HCT116 (cell line): ENCODE data around the gene HOMER3. TPM values are rescaled to one million over a fixed set of nuclear protein-coding genes. Genes with fewer than 3 reads are reported as not detected.

Experiments
- ATAC-seq: fragments of 200-7000 bp; cut with Tn5 transposase; 2 replicates; pipeline ENCODE4 v1.9.1; 2020; ENCODE audit warnings: mild to moderate bottlenecking, moderate library complexity
- BruUV-seq: library from RNA; stranded (reverse); fragments of 400-500 nt; replicated peaks from 2 replicates; lab custom pipeline; 2021; lab: Mats Ljungman, UMichigan
- CTCF ChIA-PET: fragments of 300-600 bp; sonication (Branson Sonifier 250); formaldehyde crosslinking; loops from one replicate; lab custom pipeline; 2021; ENCODE audit warnings: antibody characterized with exemption; lab: Charles Lee
- POLR2A ChIA-PET: fragments of 300-600, 350-600 bp; sonication (Branson Sonifier 250); formaldehyde crosslinking; loops from one replicate; lab custom pipeline; 2021; ENCODE audit warnings: antibody characterized with exemption; lab: Charles Lee
- RAD21 ChIA-PET, 2 experiments: fragments of 300-600 bp; sonication (Branson Sonifier 250); formaldehyde crosslinking; loops; one replicate each; lab custom pipeline; 2023; ENCODE audit warnings: low total read pairs in 2 of 2; ENCODE audit not compliant: uncharacterized antibody in 2 of 2, unreplicated experiment in 2 of 2, low non-redundant PET in 1 of 2; lab: Charles Lee
- DNase-seq: peaks from one replicate; pipeline ENCODE4 v3.0.0-alpha.2; 2010; ENCODE audit warnings: low read depth, low spot score
- H2AFZ ChIP-seq: fragments of 200-600 bp; shearing (Covaris generic), sonication (generic); 2 replicates; pipeline ENCODE4 v1.6.1; 2017; ENCODE audit warnings: low read depth, mixed run types, mixed read lengths, antibody characterized with exemption, low read length; ENCODE audit not compliant: poor library complexity, severe bottlenecking
- H3K27ac ChIP-seq: 2 replicates; pipeline ENCODE4 v1.5.1; 2012; ENCODE audit warnings: low read depth, low read length
- H3K27me3 ChIP-seq: fragments of 200-600 bp; sonication (generic); 2 replicates; pipeline ENCODE4 v1.6.1; 2016; ENCODE audit warnings: mixed run types, low read length, mixed read lengths; ENCODE audit not compliant: insufficient read depth
- H3K36me3 ChIP-seq, 2 experiments: fragments of 200-500 bp in 1 of 2; fragments of 200-600 bp in 1 of 2; sonication (Bioruptor generic) in 1 of 2; sonication (generic) in 1 of 2; 2 replicates each; pipeline versions ENCODE4 v1.5.1 to v1.6.1; 2014 to 2016; ENCODE audit warnings: low read length in 2 of 2, inconsistent platforms in 1 of 2, mixed read lengths in 1 of 2, mixed run types in 1 of 2; ENCODE audit not compliant: insufficient read depth in 2 of 2, control insufficient read depth in 1 of 2
- H3K4me1 ChIP-seq, 2 experiments: fragments of 200-600 bp in 1 of 2; sonication (generic) in 1 of 2; 2 replicates each; pipeline versions ENCODE4 v1.5.1 to v1.6.1; 2012 to 2017; ENCODE audit warnings: low read length in 2 of 2, inconsistent platforms in 1 of 2, mild to moderate bottlenecking in 1 of 2, mixed read lengths in 1 of 2, mixed run types in 1 of 2, moderate library complexity in 1 of 2; ENCODE audit not compliant: insufficient read depth in 2 of 2, control insufficient read depth in 1 of 2
- H3K4me2 ChIP-seq: fragments of 200-600 bp; sonication (generic); 2 replicates; pipeline ENCODE4 v1.6.1; 2017; ENCODE audit warnings: mixed run types, low read length, mixed read lengths
- H3K4me3 ChIP-seq, 2 experiments: fragments of 200-600 bp in 1 of 2; sonication (generic) in 1 of 2; replicated peaks in 1 of 2; 2 replicates each; pipeline ENCODE4 v1.5.1; 2011 to 2016; ENCODE audit warnings: low read length in 2 of 2, control low read depth in 1 of 2, low read depth in 1 of 2, mild to moderate bottlenecking in 1 of 2, mixed read lengths in 1 of 2, mixed run types in 1 of 2
- H3K79me2 ChIP-seq: fragments of 200-600 bp; sonication (generic); 2 replicates; pipeline ENCODE4 v1.6.1; 2017; ENCODE audit warnings: mild to moderate bottlenecking, mixed run types, low read length, moderate library complexity, mixed read lengths; ENCODE audit not compliant: insufficient read depth
- H3K9ac ChIP-seq: fragments of 200-600 bp; sonication (generic); 2 replicates; pipeline ENCODE4 v1.6.1; 2016; ENCODE audit warnings: low read length, mixed read lengths
- H3K9me2 ChIP-seq: fragments of 200-600 bp; sonication (generic), shearing (Covaris generic); 2 replicates; pipeline ENCODE4 v1.6.1; 2017; ENCODE audit warnings: mixed run types, mild to moderate bottlenecking, moderate library complexity; ENCODE audit not compliant: insufficient read depth
- H3K9me3 ChIP-seq, 2 experiments: fragments of 200-500 bp in 1 of 2; fragments of 200-600 bp in 1 of 2; sonication (Bioruptor generic) in 1 of 2; sonication (generic) in 1 of 2; 2 replicates each; pipeline ENCODE4 v1.6.1; 2014 to 2017; ENCODE audit warnings: low read length in 2 of 2, mixed read lengths in 2 of 2, inconsistent platforms in 1 of 2, low read depth in 1 of 2, mild to moderate bottlenecking in 1 of 2, mixed run types in 1 of 2, moderate library complexity in 1 of 2; ENCODE audit not compliant: control insufficient read depth in 1 of 2, insufficient read depth in 1 of 2
- H4K20me1 ChIP-seq: fragments of 200-600 bp; sonication (generic), shearing (Covaris generic); 2 replicates; pipeline ENCODE4 v1.6.1; 2017; ENCODE audit warnings: mixed run types, mild to moderate bottlenecking, moderate library complexity; ENCODE audit not compliant: insufficient read depth
- CBX3 ChIP-seq: IDR thresholded peaks from 2 replicates; pipeline ENCODE4 v1.6.1; 2012; ENCODE audit warnings: low read depth
- ELF1 ChIP-seq: IDR thresholded peaks from 2 replicates; pipeline ENCODE4 v1.6.1; 2012; ENCODE audit warnings: low read depth, borderline replicate concordance
- JUND ChIP-seq: IDR thresholded peaks from 2 replicates; pipeline ENCODE4 v1.6.1; 2012
- POLR2A ChIP-seq: IDR thresholded peaks from 2 replicates; pipeline ENCODE4 v1.7.0; 2011; ENCODE audit warnings: borderline replicate concordance; ENCODE audit not compliant: insufficient read depth, insufficient read length; ENCODE audit errors: extremely low read depth
- POLR2AphosphoS5 ChIP-seq: IDR thresholded peaks from 2 replicates; pipeline ENCODE4 v1.6.1; 2011; ENCODE audit warnings: mild to moderate bottlenecking, low read depth, low read length, moderate library complexity
- RAD21 ChIP-seq: IDR thresholded peaks from 2 replicates; pipeline ENCODE4 v1.6.1; 2012; ENCODE audit warnings: low read depth, mild to moderate bottlenecking
- SIN3A ChIP-seq: IDR thresholded peaks from 2 replicates; pipeline ENCODE4 v1.6.1; 2012; ENCODE audit warnings: low read depth
- SP1 ChIP-seq: IDR thresholded peaks from 2 replicates; pipeline ENCODE4 v1.6.1; 2012; ENCODE audit warnings: low read depth
- SRF ChIP-seq: IDR thresholded peaks from 2 replicates; pipeline ENCODE4 v1.6.1; 2012; ENCODE audit warnings: low read depth
- TCF7L2 ChIP-seq: IDR thresholded peaks from 2 replicates; pipeline ENCODE4 v1.7.0; 2011; ENCODE audit warnings: borderline replicate concordance, inconsistent platforms; ENCODE audit not compliant: insufficient read depth, insufficient read length; ENCODE audit errors: extremely low read depth
- YY1 ChIP-seq: IDR thresholded peaks from 2 replicates; pipeline ENCODE4 v1.6.1; 2011; ENCODE audit warnings: low read length, low read depth, moderate library complexity, mild to moderate bottlenecking; ENCODE audit not compliant: insufficient replicate concordance; ENCODE audit errors: extremely low read depth
- ZFX ChIP-seq: fragments of 450-650 bp; IDR thresholded peaks from 2 replicates; pipeline ENCODE4 v1.6.1; 2017
- ZNF274 ChIP-seq: fragments of 200-500 bp; sonication (Bioruptor generic); IDR thresholded peaks from 2 replicates; pipeline ENCODE4 v1.6.1; 2014; ENCODE audit warnings: mild to moderate bottlenecking, low read depth, low read length, inconsistent platforms
- intact Hi-C: fragments of 100-400 bp; cut with micrococcal nuclease; formaldehyde crosslinking; loops from 2 replicates; pipeline ENCODE4 v1.10.0; 2022
- total RNA-seq: library from RNA; stranded (reverse); gene quantifications from one replicate; pipeline ENCODE4 v1.2.1, GENCODE V29; 2021; ENCODE audit not compliant: unreplicated experiment
- TF ChIP-seq, protein P1 (sequence below): IDR thresholded peaks from 2 replicates; pipeline ENCODE4 v1.6.1; 2011; ENCODE audit warnings: mild to moderate bottlenecking, low read length, moderate library complexity; ENCODE audit not compliant: insufficient replicate concordance; ENCODE audit errors: extremely low read depth
- TF ChIP-seq, protein P2 (sequence below): IDR thresholded peaks from 2 replicates; pipeline ENCODE4 v1.6.1; 2012; ENCODE audit warnings: low read depth
- TF ChIP-seq, protein P3 (sequence below), 3 experiments: fragments of 200-600 bp in 1 of 3; sonication (generic) in 1 of 3; IDR thresholded peaks in 2 of 3; conservative IDR thresholded peaks in 1 of 3; 2 replicates each; pipeline ENCODE4 v1.5.1; 2012 to 2017; ENCODE audit warnings: low read depth in 2 of 3, low read length in 2 of 3, antibody characterized with exemption in 1 of 3, borderline replicate concordance in 1 of 3, control low read depth in 1 of 3, mild to moderate bottlenecking in 1 of 3, mixed read lengths in 1 of 3, mixed run types in 1 of 3, moderate library complexity in 1 of 3; ENCODE audit not compliant: insufficient read depth in 1 of 3
- TF ChIP-seq, protein P4 (sequence below): IDR thresholded peaks from 2 replicates; pipeline ENCODE4 v1.6.1; 2012

Gene HOMER3
- total RNA-seq, 1 experiment from 2014 or later, result 45.2 TPM

DNA sequence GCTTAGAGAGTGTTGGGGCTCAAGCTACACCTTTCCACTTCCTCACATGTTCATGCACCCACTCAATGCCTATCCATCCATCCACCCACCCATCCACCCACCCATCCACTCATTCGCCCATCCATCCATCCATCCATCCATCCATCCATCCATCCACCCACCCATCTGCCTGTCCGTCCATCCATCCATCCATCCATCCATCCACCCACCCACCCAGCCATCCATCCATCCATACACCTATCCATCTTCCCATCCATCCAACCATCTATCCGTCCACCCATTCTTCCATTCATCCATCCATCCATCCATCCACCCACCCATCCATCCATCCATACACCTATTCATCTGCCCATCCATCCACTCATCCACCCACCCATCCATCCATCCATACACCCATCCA lies 13.1 kb upstream of the HOMER3 start:
- Histone ChIP-seq H3K9ac (no peak overlapping the region), H3K36me3 (no peaks in the 10 kb centered on the region), H3K79me2 (no peaks in the 10 kb centered on the region), H4K20me1 (no peaks in the 10 kb centered on the region), H3K27ac (no peak overlapping the region), H3K27me3 (no peaks in the 10 kb centered on the region), H2AFZ (no peak overlapping the region), H3K4me1 (peaks cover 0 to 5% of the 10 kb centered on the region in 2 experiments; a peak in 1 of 4 replicates), H3K4me3 (no peak overlapping the region), H3K4me2 (no peak overlapping the region), H3K9me2 (no peaks in the 10 kb centered on the region), H3K9me3 (no peaks in the 10 kb centered on the region)
- TF ChIP-seq, protein P1, sequence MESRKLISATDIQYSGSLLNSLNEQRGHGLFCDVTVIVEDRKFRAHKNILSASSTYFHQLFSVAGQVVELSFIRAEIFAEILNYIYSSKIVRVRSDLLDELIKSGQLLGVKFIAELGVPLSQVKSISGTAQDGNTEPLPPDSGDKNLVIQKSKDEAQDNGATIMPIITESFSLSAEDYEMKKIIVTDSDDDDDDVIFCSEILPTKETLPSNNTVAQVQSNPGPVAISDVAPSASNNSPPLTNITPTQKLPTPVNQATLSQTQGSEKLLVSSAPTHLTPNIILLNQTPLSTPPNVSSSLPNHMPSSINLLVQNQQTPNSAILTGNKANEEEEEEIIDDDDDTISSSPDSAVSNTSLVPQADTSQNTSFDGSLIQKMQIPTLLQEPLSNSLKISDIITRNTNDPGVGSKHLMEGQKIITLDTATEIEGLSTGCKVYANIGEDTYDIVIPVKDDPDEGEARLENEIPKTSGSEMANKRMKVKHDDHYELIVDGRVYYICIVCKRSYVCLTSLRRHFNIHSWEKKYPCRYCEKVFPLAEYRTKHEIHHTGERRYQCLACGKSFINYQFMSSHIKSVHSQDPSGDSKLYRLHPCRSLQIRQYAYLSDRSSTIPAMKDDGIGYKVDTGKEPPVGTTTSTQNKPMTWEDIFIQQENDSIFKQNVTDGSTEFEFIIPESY, result no peak
- TF ChIP-seq TCF7L2 (no peak), ZFX (no peak), ELF1 (no peak), RAD21 (no peak), CBX3 (no peak), POLR2A (no peak), SP1 (no peak), JUND (no peak), SRF (no peak), POLR2AphosphoS5 (no peak), ZNF274 (no peak), YY1 (no peak), SIN3A (no peak)
- TF ChIP-seq, protein P2, sequence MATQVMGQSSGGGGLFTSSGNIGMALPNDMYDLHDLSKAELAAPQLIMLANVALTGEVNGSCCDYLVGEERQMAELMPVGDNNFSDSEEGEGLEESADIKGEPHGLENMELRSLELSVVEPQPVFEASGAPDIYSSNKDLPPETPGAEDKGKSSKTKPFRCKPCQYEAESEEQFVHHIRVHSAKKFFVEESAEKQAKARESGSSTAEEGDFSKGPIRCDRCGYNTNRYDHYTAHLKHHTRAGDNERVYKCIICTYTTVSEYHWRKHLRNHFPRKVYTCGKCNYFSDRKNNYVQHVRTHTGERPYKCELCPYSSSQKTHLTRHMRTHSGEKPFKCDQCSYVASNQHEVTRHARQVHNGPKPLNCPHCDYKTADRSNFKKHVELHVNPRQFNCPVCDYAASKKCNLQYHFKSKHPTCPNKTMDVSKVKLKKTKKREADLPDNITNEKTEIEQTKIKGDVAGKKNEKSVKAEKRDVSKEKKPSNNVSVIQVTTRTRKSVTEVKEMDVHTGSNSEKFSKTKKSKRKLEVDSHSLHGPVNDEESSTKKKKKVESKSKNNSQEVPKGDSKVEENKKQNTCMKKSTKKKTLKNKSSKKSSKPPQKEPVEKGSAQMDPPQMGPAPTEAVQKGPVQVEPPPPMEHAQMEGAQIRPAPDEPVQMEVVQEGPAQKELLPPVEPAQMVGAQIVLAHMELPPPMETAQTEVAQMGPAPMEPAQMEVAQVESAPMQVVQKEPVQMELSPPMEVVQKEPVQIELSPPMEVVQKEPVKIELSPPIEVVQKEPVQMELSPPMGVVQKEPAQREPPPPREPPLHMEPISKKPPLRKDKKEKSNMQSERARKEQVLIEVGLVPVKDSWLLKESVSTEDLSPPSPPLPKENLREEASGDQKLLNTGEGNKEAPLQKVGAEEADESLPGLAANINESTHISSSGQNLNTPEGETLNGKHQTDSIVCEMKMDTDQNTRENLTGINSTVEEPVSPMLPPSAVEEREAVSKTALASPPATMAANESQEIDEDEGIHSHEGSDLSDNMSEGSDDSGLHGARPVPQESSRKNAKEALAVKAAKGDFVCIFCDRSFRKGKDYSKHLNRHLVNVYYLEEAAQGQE, result no peak
- TF ChIP-seq, protein P3, sequence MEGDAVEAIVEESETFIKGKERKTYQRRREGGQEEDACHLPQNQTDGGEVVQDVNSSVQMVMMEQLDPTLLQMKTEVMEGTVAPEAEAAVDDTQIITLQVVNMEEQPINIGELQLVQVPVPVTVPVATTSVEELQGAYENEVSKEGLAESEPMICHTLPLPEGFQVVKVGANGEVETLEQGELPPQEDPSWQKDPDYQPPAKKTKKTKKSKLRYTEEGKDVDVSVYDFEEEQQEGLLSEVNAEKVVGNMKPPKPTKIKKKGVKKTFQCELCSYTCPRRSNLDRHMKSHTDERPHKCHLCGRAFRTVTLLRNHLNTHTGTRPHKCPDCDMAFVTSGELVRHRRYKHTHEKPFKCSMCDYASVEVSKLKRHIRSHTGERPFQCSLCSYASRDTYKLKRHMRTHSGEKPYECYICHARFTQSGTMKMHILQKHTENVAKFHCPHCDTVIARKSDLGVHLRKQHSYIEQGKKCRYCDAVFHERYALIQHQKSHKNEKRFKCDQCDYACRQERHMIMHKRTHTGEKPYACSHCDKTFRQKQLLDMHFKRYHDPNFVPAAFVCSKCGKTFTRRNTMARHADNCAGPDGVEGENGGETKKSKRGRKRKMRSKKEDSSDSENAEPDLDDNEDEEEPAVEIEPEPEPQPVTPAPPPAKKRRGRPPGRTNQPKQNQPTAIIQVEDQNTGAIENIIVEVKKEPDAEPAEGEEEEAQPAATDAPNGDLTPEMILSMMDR (IDR thresholded peaks at IDR 0.05 in 2 of 3, conservative IDR thresholded peaks at IDR 0.05 in 1 of 3; ENCODE audit: borderline replicate concordance in 1 of 3, insufficient read depth in 1 of 3, low read depth in 2 of 3, low read length in 2 of 3), result no peak
- TF ChIP-seq, protein P4, sequence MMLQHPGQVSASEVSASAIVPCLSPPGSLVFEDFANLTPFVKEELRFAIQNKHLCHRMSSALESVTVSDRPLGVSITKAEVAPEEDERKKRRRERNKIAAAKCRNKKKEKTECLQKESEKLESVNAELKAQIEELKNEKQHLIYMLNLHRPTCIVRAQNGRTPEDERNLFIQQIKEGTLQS, result no peak
- RAD21 ChIA-PET, result no interaction called here
- intact Hi-C loops, result no loop called here
- POLR2A ChIA-PET, result no interaction called here
- ATAC-seq (no peak), DNase-seq (no peak)
- CTCF ChIA-PET, result no interaction called here
- BruUV-seq, result no TSS peak
